D721Med (cell line): ENCODE measurements around the gene TOM1L2.

ENCODE experiments used
- DNase-seq: peaks from one replicate; pipeline ENCODE4 v3.0.0; 2011; ENCODE audit warnings: low spot score; ENCODE audit not compliant: insufficient read length
- FAIRE-seq: peaks from 2 replicates; lab custom pipeline; 2011; peaks lifted over from hg19 to GRCh38; lab: Jason Lieb, UNC
- CTCF ChIP-seq: IDR thresholded peaks from 2 replicates; pipeline ENCODE4 v1.5.1; 2012; ENCODE audit warnings: mild to moderate bottlenecking, control low read depth; ENCODE audit not compliant: insufficient read depth; ENCODE audit errors: missing control alignments

TOM1L2 gene

GRCh38 chr17:17851103-17852002, 120.8 kb downstream of the TOM1L2 start:
- FAIRE-seq (no peak), DNase-seq (no peak)

GRCh38 chr17:17849845-17850373, 122.3 kb downstream of the TOM1L2 start:
- no peak for TF ChIP-seq CTCF
- DNase-seq, result no peak
- no peak for FAIRE-seq

More at GRCh38 chr17:17851103-17852002, 120.8 kb downstream of the TOM1L2 start:
- TF ChIP-seq CTCF, result no peak

GRCh38 chr17:17849147-17849820, 122.9 kb downstream of the TOM1L2 start:
- DNase-seq (no peak), FAIRE-seq (no peak)
- TF ChIP-seq CTCF, result no peak

GRCh38 chr17:17848311-17849082, 123.7 kb downstream of the TOM1L2 start:
- TF ChIP-seq CTCF, result no peak
- no peak for DNase-seq
- FAIRE-seq, result no peak

- no peak for TF ChIP-seq CTCF
- FAIRE-seq (no peak), DNase-seq (no peak)
Measured at GRCh38 chr17:17847726-17848125, 124.5 kb downstream of the TOM1L2 start.

- no peak for TF ChIP-seq CTCF
- FAIRE-seq (no peak), DNase-seq (no peak)
Measured at GRCh38 chr17:17847118-17847689, 125.0 kb downstream of the TOM1L2 start.
